Omental fat pad (tissue), 4 donors: ENCODE data around the gene MTX1. TPM values are rescaled to one million over a fixed set of nuclear protein-coding genes. Genes with fewer than 3 reads are reported as not detected.

ENCODE experiments used
- ATAC-seq: fragments of 150-250 bp; one replicate; pipeline ENCODE4 v1.9.1; 2016; ENCODE audit warnings: mild to moderate bottlenecking, moderate library complexity; ENCODE audit not compliant: low FRiP score
- DNase-seq: peaks from one replicate; pipeline ENCODE4 v3.0.0-alpha.2; 2019; ENCODE audit warnings: low spot score
- CTCF ChIP-seq, 3 donors: fragments of 450-650 bp; IDR thresholded peaks; one replicate each; pipeline ENCODE4 v1.5.1; 2016 to 2017; ENCODE audit warnings: antibody characterized with exemption in 3 of 3, mild to moderate bottlenecking in 3 of 3, moderate library complexity in 2 of 3
- total RNA-seq, 4 donors: library from RNA; depleted of rRNA; stranded (reverse); fragments of >200 nt; gene quantifications; one replicate each; pipeline ENCODE4 v1.1.0, GENCODE V29; 2016

MTX1 gene
- total RNA-seq, 4 donors from 2014 or later, result 38.3 to 52.0 (median 40.8) TPM

- ATAC-seq (peak; percentile 88), DNase-seq (peak; percentile 69)
- no peak for TF ChIP-seq CTCF (IDR thresholded peaks at IDR 0.05)
Measured at GRCh38 chr1:155255243-155256007, 46.9 kb downstream of the MTX1 start, which contains the start of gene ENTREP3. Gene ENTREP3 (minus strand): TSS chr1:155255483. CDS start chr1:155254877, 606 bp downstream.

GRCh38 chr1:155256058-155256852 lies 47.8 kb downstream of the MTX1 start:
- no peak for TF ChIP-seq CTCF (IDR thresholded peaks at IDR 0.05)
- ATAC-seq (no peak), DNase-seq (no peak)

- DNase-seq, result no peak
- ATAC-seq, result no peak
- TF ChIP-seq CTCF (IDR thresholded peaks at IDR 0.05), result no peak
Measured at GRCh38 chr1:155260276-155260675, 51.8 kb downstream of the MTX1 start.

- TF ChIP-seq CTCF (IDR thresholded peaks at IDR 0.05), result no peak
- ATAC-seq (no peak), DNase-seq (no peak)
Measured at GRCh38 chr1:155261493-155261851, 53.0 kb downstream of the MTX1 start.

GRCh38 chr1:155261852-155262673 lies 53.6 kb downstream of the MTX1 start, which contains the start of gene SCAMP3:
Gene SCAMP3 (minus strand): TSS chr1:155262360. CDS start chr1:155262151, 209 bp downstream.
- ATAC-seq (peak; percentile 98), DNase-seq (peak; percentile 86)
- TF ChIP-seq CTCF (IDR thresholded peaks at IDR 0.05), result no peak

- TF ChIP-seq CTCF (IDR thresholded peaks at IDR 0.05), result no peak
- ATAC-seq, result no peak
- DNase-seq, result no peak
Measured at GRCh38 chr1:155263067-155263466, 54.6 kb downstream of the MTX1 start.

Other genes starting within 250 kb of the MTX1 start
- 10 to 100 TPM; 10.2 to 21.2 (median 15.9) TPM for gene PYGO2, start 246.9 kb upstream of the MTX1 start, total RNA-seq
- 100 to 1,000 TPM; 152 to 265 (median 171) TPM for gene SHC1, start 237.9 kb upstream of the MTX1 start, total RNA-seq
- 10 to 100 TPM; 34.0 to 72.8 (median 43.2) TPM for gene CKS1B, start 234.0 kb upstream of the MTX1 start, total RNA-seq
- 10 to 100 TPM; 26.8 to 43.8 (median 30.9) TPM for gene FLAD1, start 225.4 kb upstream of the MTX1 start, total RNA-seq
- gene LENEP, start 215.1 kb upstream of the MTX1 start, total RNA-seq, result not detected
- 10 to 100 TPM; 38.6 to 66.4 (median 49.2) TPM for gene ZBTB7B, start 205.9 kb upstream of the MTX1 start, total RNA-seq
- gene DCST2, start 174.9 kb upstream of the MTX1 start, total RNA-seq, result under 1 TPM in 3 of 4 donors, not detected in 1; 0.36 to 0.79 (median 0.38) TPM
- gene DCST1, start 174.9 kb upstream of the MTX1 start, total RNA-seq, result not detected
- 100 to 1,000 TPM; 116 to 262 (median 157) TPM for gene ADAM15, start 157.4 kb upstream of the MTX1 start, total RNA-seq
- 1 to 10 TPM; 1.7 to 5.0 (median 4.4) TPM for gene EFNA4, start 145.0 kb upstream of the MTX1 start, total RNA-seq
- 1 to 10 TPM in 2 of 4 donors, under 1 TPM in 1, not detected in 1; 0.84 to 1.8 (median 1.6) TPM for gene EFNA3, start 129.9 kb upstream of the MTX1 start, total RNA-seq
- gene EFNA1, start 80.8 kb upstream of the MTX1 start, total RNA-seq, result 10 to 100 TPM; 29.2 to 61.7 (median 56.7) TPM
- 10 to 100 TPM; 26.8 to 40.6 (median 27.5) TPM for gene SLC50A1, start 72.8 kb upstream of the MTX1 start, total RNA-seq
- gene DPM3, start 68.2 kb upstream of the MTX1 start, total RNA-seq, result 10 to 100 TPM; 32.5 to 70.8 (median 58.5) TPM
- 100 to 1,000 TPM in 2 of 4 donors, 10 to 100 TPM in 2; 77.9 to 171 (median 99.7) TPM for gene KRTCAP2, start 35.4 kb upstream of the MTX1 start, total RNA-seq
- gene TRIM46, start 34.8 kb upstream of the MTX1 start, total RNA-seq, result 1 to 10 TPM in 3 of 4 donors, under 1 TPM in 1; 0.36 to 1.4 (median 1.1) TPM
- 10 to 100 TPM; 11.3 to 32.2 (median 25.0) TPM for gene THBS3, start 798 bp upstream of the MTX1 start, total RNA-seq
- 10 to 100 TPM in 3 of 4 donors, 1 to 10 TPM in 1; 8.7 to 13.4 (median 11.9) TPM for gene ENTREP3, start 46.8 kb downstream of the MTX1 start, total RNA-seq
- 10 to 100 TPM; 48.2 to 72.9 (median 63.1) TPM for gene SCAMP3, start 53.7 kb downstream of the MTX1 start, total RNA-seq
- 10 to 100 TPM; 16.9 to 41.3 (median 32.7) TPM for gene CLK2, start 64.8 kb downstream of the MTX1 start, total RNA-seq
- gene HCN3, start 68.8 kb downstream of the MTX1 start, total RNA-seq, result 1 to 10 TPM in 2 of 4 donors, under 1 TPM in 2; 0.36 to 2.3 (median 1.2) TPM
- gene PKLR, start 92.7 kb downstream of the MTX1 start, total RNA-seq, result not detected
- gene FDPS, start 100.2 kb downstream of the MTX1 start, total RNA-seq, result 100 to 1,000 TPM in 1 of 4 donors, 10 to 100 TPM in 3; 73.9 to 151 (median 87.7) TPM
- gene RUSC1, start 112.2 kb downstream of the MTX1 start, total RNA-seq, result 10 to 100 TPM; 11.5 to 21.1 (median 12.5) TPM